K562 (cell line): ENCODE measurements around the gene POLR2A. TPM values are rescaled to one million over a fixed set of nuclear protein-coding genes. Genes with fewer than 3 reads are reported as not detected.

Experiments used
- ATAC-seq: fragments of 200-7000 bp; cut with Tn5 transposase; 3 replicates; pipeline ENCODE4 v1.9.1; 2020; ENCODE audit warnings: moderate library complexity
- BruUV-seq: library from RNA; stranded (reverse); fragments of 400-500 nt; replicated peaks from 2 replicates; lab custom pipeline; 2021; lab: Mats Ljungman, UMichigan
- CTCF ChIA-PET: fragments of 300-600 bp; formaldehyde crosslinking; extraction: SDS; loops from one replicate; lab custom pipeline; 2021; ENCODE audit warnings: low intra/inter-chr PET ratio; lab: Yijun Ruan, JAX
- POLR2A ChIA-PET: fragments of 300-600, 350-650 bp; sonication (Branson Sonifier 250); formaldehyde crosslinking; extraction: SDS; loops from one replicate; lab custom pipeline; 2021; ENCODE audit warnings: antibody characterized with exemption, inconsistent platforms; lab: Yijun Ruan, JAX
- DNase-seq, 4 experiments: peaks; one replicate each; pipeline versions ENCODE4 v3.0.0 to v3.0.0-alpha.2; 2011 to 2018; ENCODE audit warnings: low spot score in 3 of 4, mixed read lengths in 3 of 4; ENCODE audit errors: extremely low read depth in 1 of 4
- FAIRE-seq: peaks from 2 replicates; lab custom pipeline; 2011; peaks lifted over from hg19 to GRCh38; lab: Jason Lieb, UNC
- H2AFZ ChIP-seq: 2 replicates; pipeline ENCODE4 v1.6.0; 2011; ENCODE audit warnings: low read depth, low read length, control low read depth, inconsistent platforms
- H3K27ac ChIP-seq: fragments of 200-600 bp; 3 replicates; pipeline ENCODE4 v1.8.0; 2011; ENCODE audit warnings: low read depth, mild to moderate bottlenecking, control low read depth, inconsistent platforms, low read length, moderate library complexity, mixed read lengths; ENCODE audit errors: extremely low read depth
- H3K27me3 ChIP-seq, 2 experiments: fragments of 300-600 bp in 1 of 2; 2 replicates in 1 of 2; 3 replicates in 1 of 2; pipeline versions ENCODE4 v1.6.0 to v1.8.0; 2011; ENCODE audit warnings: inconsistent platforms in 2 of 2, low read length in 2 of 2, mild to moderate bottlenecking in 1 of 2, mixed read lengths in 1 of 2, moderate library complexity in 1 of 2; ENCODE audit not compliant: control insufficient read depth in 2 of 2, insufficient read depth in 2 of 2
- H3K36me3 ChIP-seq: fragments of 300-600 bp; 3 replicates; pipeline ENCODE4 v1.8.0; 2011; ENCODE audit warnings: mild to moderate bottlenecking, low read length, inconsistent platforms; ENCODE audit not compliant: control insufficient read depth, insufficient read depth
- H3K4me1 ChIP-seq, 2 experiments: fragments of 200-600 bp in 1 of 2; replicated peaks in 1 of 2; 2 replicates in 1 of 2; 3 replicates in 1 of 2; pipeline versions ENCODE4 v1.5.1 to v1.8.0; 2011; ENCODE audit warnings: inconsistent platforms in 2 of 2, low read length in 2 of 2, mild to moderate bottlenecking in 1 of 2, mixed read lengths in 1 of 2, moderate library complexity in 1 of 2; ENCODE audit not compliant: control insufficient read depth in 2 of 2, insufficient read depth in 2 of 2
- H3K4me2 ChIP-seq: 2 replicates; pipeline ENCODE4 v1.6.1; 2011; ENCODE audit warnings: low read length, control low read depth, inconsistent platforms, mixed read lengths; ENCODE audit not compliant: insufficient read depth
- H3K4me3 ChIP-seq: fragments of 200-600 bp; sonication (generic), shearing (Covaris generic); 2 replicates; pipeline ENCODE4 v1.5.1; 2016; ENCODE audit warnings: control low read depth, inconsistent platforms
- H3K79me2 ChIP-seq: fragments of 200-600 bp; 3 replicates; pipeline ENCODE4 v1.8.0; 2011; ENCODE audit warnings: low read length, inconsistent platforms; ENCODE audit not compliant: control insufficient read depth, insufficient read depth
- H3K9ac ChIP-seq, 2 experiments: 2 replicates each; pipeline versions ENCODE4 v1.6.0 to v1.6.1; 2011; ENCODE audit warnings: low read depth in 2 of 2, low read length in 2 of 2, control low read depth in 1 of 2, inconsistent platforms in 1 of 2, mild to moderate bottlenecking in 1 of 2, mixed read lengths in 1 of 2; ENCODE audit not compliant: insufficient read depth in 1 of 2
- H3K9me1 ChIP-seq: one replicate; pipeline ENCODE4 v1.6.0; 2011; ENCODE audit warnings: inconsistent platforms, mild to moderate bottlenecking, low read length, moderate library complexity; ENCODE audit not compliant: control insufficient read depth, insufficient read depth
- H3K9me3 ChIP-seq: replicated peaks from 2 replicates; pipeline ENCODE4 v1.5.1; 2011; ENCODE audit warnings: low read depth, low read length, inconsistent platforms; ENCODE audit not compliant: control insufficient read depth, insufficient read depth
- H4K20me1 ChIP-seq: replicated peaks from 2 replicates; pipeline ENCODE4 v1.6.1; 2011; ENCODE audit warnings: low read length, inconsistent platforms, mixed read lengths; ENCODE audit not compliant: control insufficient read depth, insufficient read depth
- CREM ChIP-seq: IDR thresholded peaks from 2 replicates; pipeline ENCODE4 v1.6.1; 2014; ENCODE audit warnings: antibody characterized with exemption, low read depth
- WGBS: fragments of 100-300 bp; shearing (Covaris generic); methylation state at CpG from one replicate; pipeline ENCODE4 v1.1.6; 2016; ENCODE audit warnings: low coverage, mixed read lengths; ENCODE audit not compliant: insufficient coverage; ENCODE audit errors: missing lambda C conversion rate; 5-methylcytosine and 5-hydroxymethylcytosine counted together
- in situ Hi-C: fragments of 300-500 bp; cut with MboI; formaldehyde crosslinking; loops from 4 replicates; pipeline ENCODE4 v1.15.0; 2018; ENCODE audit warnings: inconsistent platforms, mixed read lengths
- intact Hi-C: fragments of 100-400 bp; cut with micrococcal nuclease; formaldehyde crosslinking; loops from 2 replicates; pipeline ENCODE4 v1.14.2; 2022
- polyA plus RNA-seq, 8 experiments: library from polyadenylated mRNA; depleted of rRNA in 4 of 8; stranded (reverse) in 5 of 8; unstranded in 3 of 8; fragments of >200 nt; fragmentation: Nextera tagmentation in 2 of 8; fragmentation: Illumina TruSeq in 1 of 8; extraction: Ambion mirVana in 2 of 8; extraction: Trizol in 1 of 8; gene quantifications; 2 replicates each; pipeline versions ENCODE4 v1.2.1 to v1.2.3, GENCODE V29; 2011 to 2014; ENCODE audit warnings: inconsistent platforms in 1 of 8, missing spikeins in 1 of 8
- total RNA-seq, 7 experiments: library from RNA; depleted of rRNA in 6 of 7; stranded (reverse); fragments of >200 nt in 6 of 7; fragmentation: Illumina TruSeq in 2 of 7; extraction: Trizol in 2 of 7; gene quantifications; 2 replicates each; pipeline versions ENCODE4 v1.2.1 to v1.2.3, GENCODE V29; 2011 to 2021; ENCODE audit warnings: low replicate concordance in 1 of 7
- TF ChIP-seq, protein P1 (sequence below): fragments of 450-650 bp; formaldehyde crosslinking; IDR thresholded peaks from 2 replicates; pipeline ENCODE4 v1.4.0; 2022; ENCODE audit warnings: missing genetic modification characterization
- TF ChIP-seq, protein P2 (sequence below), 2 experiments: fragments of 450-650 bp in 1 of 2; sonication (generic) in 1 of 2; formaldehyde crosslinking in 1 of 2; IDR thresholded peaks in 1 of 2; conservative IDR thresholded peaks in 1 of 2; 2 replicates each; pipeline versions ENCODE4 v1.6.1 to v1.8.1; 2016 to 2023; ENCODE audit warnings: mild to moderate bottlenecking in 2 of 2, moderate library complexity in 2 of 2, inconsistent platforms in 1 of 2, missing genetic modification reagents in 1 of 2

The POLR2A gene
- total and polyA plus RNA-seq, 9 of the 15 experiments (the other 6 are each of a cell fraction or from before 2014, with no cell fraction given), result 1.3 to 109 (median 12.4) TPM

DNA sequence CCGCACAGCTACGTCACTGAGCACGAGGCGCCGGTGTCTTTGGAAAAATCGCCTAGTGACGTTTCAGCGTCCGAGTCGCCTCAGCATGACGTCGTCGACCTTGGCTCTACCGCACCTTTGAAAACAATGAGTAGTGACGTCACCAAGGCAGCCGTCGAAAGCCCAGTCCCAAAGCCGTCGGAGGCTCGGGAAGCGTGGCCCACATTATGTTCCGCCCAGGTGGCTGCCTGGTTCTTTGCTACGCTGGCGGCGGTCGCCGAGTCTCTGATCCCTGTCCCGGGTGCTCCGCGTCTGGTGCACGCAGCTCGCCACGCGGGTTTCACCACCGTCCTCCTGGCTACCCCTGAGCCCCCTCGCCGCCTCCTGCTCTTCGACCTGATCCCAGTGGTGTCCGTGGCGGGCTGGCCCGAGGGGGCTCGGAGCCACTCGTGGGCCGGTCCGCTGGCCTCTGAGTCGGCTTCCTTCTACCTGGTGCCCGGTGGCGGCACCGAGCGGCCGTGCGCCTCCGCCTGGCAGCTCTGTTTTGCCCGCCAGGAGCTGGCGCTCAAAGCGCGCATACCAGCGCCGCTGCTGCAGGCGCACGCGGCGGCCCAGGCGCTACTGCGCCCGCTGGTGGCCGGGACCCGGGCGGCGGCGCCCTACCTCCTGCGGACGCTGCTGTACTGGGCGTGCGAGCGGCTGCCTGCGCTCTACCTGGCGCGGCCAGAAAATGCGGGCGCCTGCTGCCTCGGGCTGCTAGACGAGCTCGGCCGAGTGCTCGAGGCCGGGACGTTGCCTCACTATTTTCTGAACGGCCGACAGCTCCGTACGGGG lies 47.4 kb upstream of the POLR2A start:
- H3K9me3 ChIP-seq, result no peaks in the 10 kb centered on the region
- no peak overlapping the region for H2AFZ ChIP-seq
- in situ Hi-C loops, result no loop called here
- peak overlapping the region; percentile 64 for H3K4me3 ChIP-seq
- TF ChIP-seq, protein P1, sequence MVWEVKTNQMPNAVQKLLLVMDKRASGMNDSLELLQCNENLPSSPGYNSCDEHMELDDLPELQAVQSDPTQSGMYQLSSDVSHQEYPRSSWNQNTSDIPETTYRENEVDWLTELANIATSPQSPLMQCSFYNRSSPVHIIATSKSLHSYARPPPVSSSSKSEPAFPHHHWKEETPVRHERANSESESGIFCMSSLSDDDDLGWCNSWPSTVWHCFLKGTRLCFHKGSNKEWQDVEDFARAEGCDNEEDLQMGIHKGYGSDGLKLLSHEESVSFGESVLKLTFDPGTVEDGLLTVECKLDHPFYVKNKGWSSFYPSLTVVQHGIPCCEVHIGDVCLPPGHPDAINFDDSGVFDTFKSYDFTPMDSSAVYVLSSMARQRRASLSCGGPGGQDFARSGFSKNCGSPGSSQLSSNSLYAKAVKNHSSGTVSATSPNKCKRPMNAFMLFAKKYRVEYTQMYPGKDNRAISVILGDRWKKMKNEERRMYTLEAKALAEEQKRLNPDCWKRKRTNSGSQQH (CRISPR knock-in tag), result no peak
- TF ChIP-seq, protein P2, sequence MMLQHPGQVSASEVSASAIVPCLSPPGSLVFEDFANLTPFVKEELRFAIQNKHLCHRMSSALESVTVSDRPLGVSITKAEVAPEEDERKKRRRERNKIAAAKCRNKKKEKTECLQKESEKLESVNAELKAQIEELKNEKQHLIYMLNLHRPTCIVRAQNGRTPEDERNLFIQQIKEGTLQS (IDR thresholded peaks at IDR 0.05), result peak; percentile 34; the same call in 1 of the 2 replicates
- TF ChIP-seq, protein P2 (CRISPR knock-in tag; conservative IDR thresholded peaks at IDR 0.05), result no peak
- TF ChIP-seq CREM, result 0 out of 2 replicates have a peak, but pooled peaks have one; percentile 9
- CTCF ChIA-PET, result no interaction called here
- WGBS, result 96% methylated on average over 14 of the region's 92 CpGs
- DNase-seq (no peak), ATAC-seq (no peak), FAIRE-seq (no peak)
- H3K27ac ChIP-seq, result peak overlapping the region; percentile 75; the same call in 2 of the 3 replicates
- no peaks in the 10 kb centered on the region for H3K27me3 ChIP-seq
- H3K36me3 ChIP-seq, result no peaks in the 10 kb centered on the region
- BruUV-seq, result no TSS peak
- H3K79me2 ChIP-seq, result peaks cover 7% of the 10 kb centered on the region; the same call in 2 of the 3 replicates
- intact Hi-C loops, result loop anchor here (5.0 kb wide), 2 partner anchors 34 to 46 kb away; partner anchors contain the start of genes POLR2A, SLC35G6 and TMEM256
- H3K9me1 ChIP-seq, result peaks cover 2% of the 10 kb centered on the region
- POLR2A ChIA-PET, result interaction anchor here (4.2 kb wide), 1 partner anchor 48 kb away, joined by 21 read pairs; the partner anchor contains the start of gene POLR2A
- H4K20me1 ChIP-seq, result no peaks in the 10 kb centered on the region
- peak overlapping the region; percentile 64 to 90 for H3K9ac ChIP-seq
- peak overlapping the region; percentile 90 for H3K4me2 ChIP-seq
- peaks cover 17 to 60% of the 10 kb centered on the region in 2 experiments; a peak in 4 of 5 replicates for H3K4me1 ChIP-seq
